Fibroblast of lung (primary cell): ENCODE data around the gene PVALB. TPM values are rescaled to one million over a fixed set of nuclear protein-coding genes. Genes with fewer than 3 reads are reported as not detected.

Source experiments
- DNase-seq, 2 donors: peaks; one replicate each; pipeline versions ENCODE4 v3.0.0 to v3.0.0-alpha.2; 2010; ENCODE audit warnings: low read depth in 2 of 2
- H2AFZ ChIP-seq: 2 replicates; pipeline ENCODE4 v1.5.1; 2012; ENCODE audit warnings: low read length, control low read depth, inconsistent platforms
- H3K27ac ChIP-seq: 2 replicates; pipeline ENCODE4 v1.5.1; 2011; ENCODE audit warnings: low read length, control low read depth; ENCODE audit not compliant: insufficient read depth
- H3K27me3 ChIP-seq: 2 replicates; pipeline ENCODE4 v1.5.1; 2011; ENCODE audit warnings: mild to moderate bottlenecking, low read length; ENCODE audit not compliant: control insufficient read depth, insufficient read depth
- H3K36me3 ChIP-seq: 2 replicates; pipeline ENCODE4 v1.5.1; 2011; ENCODE audit warnings: low read length; ENCODE audit not compliant: control insufficient read depth, insufficient read depth
- H3K4me1 ChIP-seq: 2 replicates; pipeline ENCODE4 v1.5.1; 2011; ENCODE audit warnings: low read length; ENCODE audit not compliant: control insufficient read depth, insufficient read depth; ENCODE audit errors: extremely low read depth
- H3K4me2 ChIP-seq: 2 replicates; pipeline ENCODE4 v1.5.1; 2011; ENCODE audit warnings: low read length, control low read depth; ENCODE audit not compliant: insufficient read depth; ENCODE audit errors: extremely low read depth
- H3K4me3 ChIP-seq, 4 experiments: fragments of 200-600 bp in 1 of 4; sonication (generic) in 1 of 4; replicated peaks in 1 of 4; 2 replicates each; pipeline ENCODE4 v1.5.1; 2011 to 2016; ENCODE audit warnings: low read length in 4 of 4, low read depth in 3 of 4, mild to moderate bottlenecking in 3 of 4, control low read depth in 2 of 4, inconsistent platforms in 1 of 4, mixed read lengths in 1 of 4; ENCODE audit not compliant: insufficient read depth in 1 of 4; ENCODE audit errors: control extremely low read depth in 1 of 4
- H3K79me2 ChIP-seq: 2 replicates; pipeline ENCODE4 v1.5.1; 2012; ENCODE audit warnings: mild to moderate bottlenecking, low read length, inconsistent platforms; ENCODE audit not compliant: control insufficient read depth, insufficient read depth
- H3K9ac ChIP-seq: 2 replicates; pipeline ENCODE4 v1.5.1; 2011; ENCODE audit warnings: mild to moderate bottlenecking, low read length, control low read depth; ENCODE audit not compliant: insufficient read depth
- H3K9me3 ChIP-seq: 2 replicates; pipeline ENCODE4 v1.5.1; 2012; ENCODE audit warnings: low read depth, low read length; ENCODE audit not compliant: control insufficient read depth, insufficient read depth
- H4K20me1 ChIP-seq: 2 replicates; pipeline ENCODE4 v1.5.1; 2011; ENCODE audit warnings: low read length; ENCODE audit not compliant: control insufficient read depth, insufficient read depth; ENCODE audit errors: extremely low read depth
- EZH2 ChIP-seq: IDR thresholded peaks from 2 replicates; pipeline ENCODE4 v1.5.1; 2012; ENCODE audit warnings: low read length, control low read depth, mild to moderate bottlenecking; ENCODE audit errors: missing control alignments
- polyA plus RNA-seq, 2 donors: library from polyadenylated mRNA; depleted of rRNA in 1 of 2; stranded (reverse) in 1 of 2; unstranded in 1 of 2; fragments of >200 nt; gene quantifications; 2 replicates each; pipeline ENCODE4 v1.2.1, GENCODE V29; 2011 to 2012; ENCODE audit warnings: missing spikeins in 1 of 2
- total RNA-seq: library from RNA; depleted of rRNA; stranded (reverse); fragments of >200 nt; gene quantifications from 2 replicates; pipeline ENCODE4 v1.2.1, GENCODE V29; 2014
- TF ChIP-seq, protein P1 (sequence below), 2 donors: IDR thresholded peaks in 1 of 2; conservative IDR thresholded peaks in 1 of 2; 1 replicate in 1 of 2; 2 replicates in 1 of 2; pipeline ENCODE4 v1.5.1; 2011 to 2012; ENCODE audit warnings: low read length in 2 of 2, control low read depth in 1 of 2, inconsistent platforms in 1 of 2, low read depth in 1 of 2, mild to moderate bottlenecking in 1 of 2

PVALB gene
- total and polyA plus RNA-seq, 2 donors (not counting 1 experiment from before 2014, with no cell fraction given): not detected

DNA sequence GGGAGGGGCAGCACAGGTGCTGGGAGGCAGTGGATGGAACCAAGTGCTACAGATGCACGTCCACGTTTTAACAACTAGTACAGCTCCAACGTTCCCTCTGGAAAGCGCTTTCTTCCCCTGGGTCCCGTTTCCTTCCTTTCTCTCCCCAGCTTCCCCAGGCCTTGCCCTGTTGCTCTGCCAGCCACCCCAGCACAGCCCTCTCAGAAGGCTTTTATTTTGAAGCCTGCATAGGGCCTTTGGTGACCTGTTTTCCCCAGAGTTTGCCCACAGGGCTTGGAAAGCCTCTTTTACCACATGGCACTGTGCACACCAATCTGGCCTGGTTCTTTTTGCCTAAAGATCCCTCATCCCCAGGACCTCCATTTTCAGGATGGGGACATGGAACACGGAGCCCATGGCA lies 30.1 kb upstream of the PVALB start:
- Histone ChIP-seq H2AFZ (no peak overlapping the region), H3K4me3 (no peak overlapping the region), H4K20me1 (no peaks in the 10 kb centered on the region), H3K9me3 (no peaks in the 10 kb centered on the region), H3K79me2 (no peaks in the 10 kb centered on the region), H3K27ac (no peak overlapping the region), H3K36me3 (no peaks in the 10 kb centered on the region), H3K27me3 (peaks cover 2% of the 10 kb centered on the region), H3K4me1 (no peaks in the 10 kb centered on the region), H3K4me2 (no peak overlapping the region), H3K9ac (no peak overlapping the region)
- DNase-seq: no peak
- TF ChIP-seq, protein P1, sequence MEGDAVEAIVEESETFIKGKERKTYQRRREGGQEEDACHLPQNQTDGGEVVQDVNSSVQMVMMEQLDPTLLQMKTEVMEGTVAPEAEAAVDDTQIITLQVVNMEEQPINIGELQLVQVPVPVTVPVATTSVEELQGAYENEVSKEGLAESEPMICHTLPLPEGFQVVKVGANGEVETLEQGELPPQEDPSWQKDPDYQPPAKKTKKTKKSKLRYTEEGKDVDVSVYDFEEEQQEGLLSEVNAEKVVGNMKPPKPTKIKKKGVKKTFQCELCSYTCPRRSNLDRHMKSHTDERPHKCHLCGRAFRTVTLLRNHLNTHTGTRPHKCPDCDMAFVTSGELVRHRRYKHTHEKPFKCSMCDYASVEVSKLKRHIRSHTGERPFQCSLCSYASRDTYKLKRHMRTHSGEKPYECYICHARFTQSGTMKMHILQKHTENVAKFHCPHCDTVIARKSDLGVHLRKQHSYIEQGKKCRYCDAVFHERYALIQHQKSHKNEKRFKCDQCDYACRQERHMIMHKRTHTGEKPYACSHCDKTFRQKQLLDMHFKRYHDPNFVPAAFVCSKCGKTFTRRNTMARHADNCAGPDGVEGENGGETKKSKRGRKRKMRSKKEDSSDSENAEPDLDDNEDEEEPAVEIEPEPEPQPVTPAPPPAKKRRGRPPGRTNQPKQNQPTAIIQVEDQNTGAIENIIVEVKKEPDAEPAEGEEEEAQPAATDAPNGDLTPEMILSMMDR (conservative IDR thresholded peaks at IDR 0.05 in 1 of 2, IDR thresholded peaks at IDR 0.05 in 1 of 2; ENCODE audit: low read depth in 1 of 2, low read length in 2 of 2): no peak
- no peak for TF ChIP-seq EZH2

DNA sequence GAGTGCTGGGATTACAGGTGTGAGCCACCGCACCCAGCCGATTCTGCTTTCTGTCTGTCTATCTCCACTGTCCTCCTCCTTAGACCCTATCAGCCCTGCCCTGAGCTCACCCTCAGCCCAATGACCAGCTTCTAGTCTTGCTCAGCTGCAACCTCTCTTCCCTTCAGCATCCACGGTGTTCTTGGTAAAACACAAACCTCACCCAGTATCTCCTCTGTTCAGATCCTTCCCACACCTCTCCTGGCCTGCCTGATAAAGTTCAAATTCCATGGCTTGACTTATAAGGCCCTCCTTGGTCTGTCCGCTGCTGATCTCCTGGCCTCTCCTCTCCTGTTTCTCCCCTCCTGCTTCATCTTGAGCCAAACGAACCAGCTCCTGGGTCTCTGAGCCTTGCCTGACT lies 29.4 kb upstream of the PVALB start:
- Histone ChIP-seq H3K27me3 (peaks cover 2% of the 10 kb centered on the region), H3K36me3 (no peaks in the 10 kb centered on the region), H3K4me2 (no peak overlapping the region), H3K9me3 (no peaks in the 10 kb centered on the region), H3K4me3 (no peak overlapping the region), H3K27ac (no peak overlapping the region), H4K20me1 (no peaks in the 10 kb centered on the region), H3K9ac (no peak overlapping the region), H2AFZ (no peak overlapping the region), H3K79me2 (no peaks in the 10 kb centered on the region), H3K4me1 (no peaks in the 10 kb centered on the region)
- TF ChIP-seq, protein P1 (conservative IDR thresholded peaks at IDR 0.05 in 1 of 2, IDR thresholded peaks at IDR 0.05 in 1 of 2; ENCODE audit: low read depth in 1 of 2, low read length in 2 of 2): no peak
- no peak for DNase-seq

DNA sequence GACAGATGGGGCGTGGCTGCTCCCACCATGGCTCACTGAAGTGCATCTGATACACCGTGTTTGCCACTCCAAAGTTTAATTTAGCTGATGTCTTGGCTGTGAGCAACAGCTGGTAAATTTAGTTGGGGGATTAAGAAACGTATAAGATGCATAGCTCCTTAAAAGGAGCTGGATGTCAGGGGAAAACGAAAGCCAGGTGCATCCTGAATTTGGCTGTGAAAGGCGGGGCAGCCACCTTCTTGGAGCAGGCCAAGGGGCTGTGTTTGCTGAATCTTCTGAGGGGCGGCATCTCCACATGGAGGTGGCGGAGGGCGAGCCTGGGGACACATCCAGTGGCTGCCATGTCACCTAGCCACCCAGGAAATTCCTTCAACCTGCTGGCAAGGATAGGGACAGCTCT lies 23.3 kb upstream of the PVALB start:
- DNase-seq: no peak
- H3K9ac ChIP-seq: no peak overlapping the region
- no peaks in the 10 kb centered on the region for H4K20me1 ChIP-seq
- no peaks in the 10 kb centered on the region for H3K79me2 ChIP-seq
- H3K4me2 ChIP-seq: no peak overlapping the region
- no peak overlapping the region for H2AFZ ChIP-seq
- no peaks in the 10 kb centered on the region for H3K36me3 ChIP-seq
- no peak overlapping the region for H3K4me3 ChIP-seq
- no peak overlapping the region for H3K27ac ChIP-seq
- H3K27me3 ChIP-seq: no peaks in the 10 kb centered on the region
- TF ChIP-seq, protein P1 (conservative IDR thresholded peaks at IDR 0.05 in 1 of 2, IDR thresholded peaks at IDR 0.05 in 1 of 2; ENCODE audit: low read depth in 1 of 2, low read length in 2 of 2): no peak
- no peak for TF ChIP-seq EZH2
- H3K4me1 ChIP-seq: no peaks in the 10 kb centered on the region
- H3K9me3 ChIP-seq: no peaks in the 10 kb centered on the region
